ENCODE measurements around the gene PRR23C. TPM values are rescaled to one million over a fixed set of nuclear protein-coding genes. Genes with fewer than 3 reads are reported as not detected.
"Not testable (repeated sequence)": the region's sequence is repeated elsewhere in the genome, so short reads cannot be mapped to it uniquely, and the experiment has no call there.

PRR23C gene
- total RNA-seq = not detected

GRCh38 chr3:139044366-139045210 lies at the start of gene PRR23C:
Gene PRR23C, minus strand, starts transcription at chr3:139044892. Its CDS starts 272 bp downstream, at chr3:139044620.
- POLR2A ChIA-PET = no interaction called here
- Mint-ChIP-seq H3K4me3 (no peak within 1 kb of the TSS), H3K36me3 (no peaks in the 10 kb centered on the region), H3K27ac (no peak within 1 kb of the TSS), H3K4me1 (no peaks in the 10 kb centered on the region), H3K9me3 (peaks cover 9% of the 10 kb centered on the region), H3K27me3 (peaks cover 2% of the 10 kb centered on the region)
- ATAC-seq (ENCODE audit: low read depth) (no peak), DNase-seq (no peak)

GRCh38 chr3:139093840-139094239 lies 49.1 kb upstream of the PRR23C start:
- Mint-ChIP-seq H3K36me3 (no peaks in the 10 kb centered on the region), H3K4me1 (no peaks in the 10 kb centered on the region), H3K27me3 (peaks cover 4% of the 10 kb centered on the region), H3K9me3 (peaks cover 3% of the 10 kb centered on the region), H3K27ac (no peak overlapping the region), H3K4me3 (no peak overlapping the region)
- POLR2A ChIA-PET = no interaction called here
- no peak for DNase-seq
- ATAC-seq (ENCODE audit: low read depth) = no peak

GRCh38 chr3:139088462-139089324 lies 44.0 kb upstream of the PRR23C start:
- Mint-ChIP-seq H3K9me3 (peaks cover 3% of the 10 kb centered on the region), H3K36me3 (no peaks in the 10 kb centered on the region), H3K27ac (no peak overlapping the region), H3K4me3 (no peak overlapping the region), H3K4me1 (no peaks in the 10 kb centered on the region), H3K27me3 (peaks cover 6% of the 10 kb centered on the region)
- DNase-seq = no peak
- ATAC-seq (ENCODE audit: low read depth) = no peak
- POLR2A ChIA-PET = no interaction called here

- peaks cover 3% of the 10 kb centered on the region for H3K9me3 Mint-ChIP-seq
- POLR2A ChIA-PET = no interaction called here
- H3K36me3 Mint-ChIP-seq = no peaks in the 10 kb centered on the region
- no peak overlapping the region for H3K27ac Mint-ChIP-seq
- DNase-seq (no peak), ATAC-seq (ENCODE audit: low read depth) (no peak)
- no peaks in the 10 kb centered on the region for H3K4me1 Mint-ChIP-seq
- H3K27me3 Mint-ChIP-seq = peaks cover 9% of the 10 kb centered on the region
- H3K4me3 Mint-ChIP-seq = no peak overlapping the region
These were observed 42.9 kb upstream of the PRR23C start for GRCh38 chr3:139087621-139088020.

- Mint-ChIP-seq H3K27me3 (peaks cover 9% of the 10 kb centered on the region), H3K4me3 (no peak overlapping the region), H3K4me1 (no peaks in the 10 kb centered on the region), H3K27ac (no peak overlapping the region), H3K9me3 (no peaks in the 10 kb centered on the region), H3K36me3 (no peaks in the 10 kb centered on the region)
- DNase-seq (no peak), ATAC-seq (ENCODE audit: low read depth) (no peak)
- POLR2A ChIA-PET = interaction anchor here (1.0 kb wide), 1 partner anchor 828 kb away, joined by 3 read pairs; no protein-coding TSS in a partner anchor
These were observed 39.5 kb upstream of the PRR23C start for GRCh38 chr3:139084176-139084575.

GRCh38 chr3:139074565-139075115 lies 29.9 kb upstream of the PRR23C start:
- POLR2A ChIA-PET = no interaction called here

GRCh38 chr3:139062918-139063317 lies 18.2 kb upstream of the PRR23C start:
- Mint-ChIP-seq H3K36me3 (no peaks in the 10 kb centered on the region), H3K4me1 (no peaks in the 10 kb centered on the region), H3K27ac (no peak overlapping the region), H3K27me3 (no peaks in the 10 kb centered on the region), H3K4me3 (no peak overlapping the region), H3K9me3 (peaks cover 3% of the 10 kb centered on the region)
- DNase-seq = no peak
- POLR2A ChIA-PET = no interaction called here
- no peak for ATAC-seq (ENCODE audit: low read depth)

More at GRCh38 chr3:139074565-139075115, 29.9 kb upstream of the PRR23C start:
- no peak overlapping the region for H3K4me3 Mint-ChIP-seq
- peaks cover 17% of the 10 kb centered on the region for H3K9me3 Mint-ChIP-seq
- H3K36me3 Mint-ChIP-seq = no peaks in the 10 kb centered on the region
- no peak for DNase-seq
- H3K27me3 Mint-ChIP-seq = peaks cover 2% of the 10 kb centered on the region
- no peak for ATAC-seq (ENCODE audit: low read depth)
- no peak overlapping the region for H3K27ac Mint-ChIP-seq
- peaks cover 3% of the 10 kb centered on the region for H3K4me1 Mint-ChIP-seq

- ATAC-seq (ENCODE audit: low read depth) = no peak
These were observed 8.3 kb upstream of the PRR23C start for GRCh38 chr3:139052802-139053600.

GRCh38 chr3:139043554-139044365 lies 932 bp downstream of the PRR23C start:
- H3K9me3 Mint-ChIP-seq = peaks cover 6% of the 10 kb centered on the region
- no peak for DNase-seq

More at GRCh38 chr3:139052802-139053600, 8.3 kb upstream of the PRR23C start:
- H3K9me3 Mint-ChIP-seq = peaks cover 13% of the 10 kb centered on the region
- H3K36me3 Mint-ChIP-seq = no peaks in the 10 kb centered on the region
- H3K27ac Mint-ChIP-seq = no peak overlapping the region
- no peak overlapping the region for H3K4me3 Mint-ChIP-seq
- no peaks in the 10 kb centered on the region for H3K27me3 Mint-ChIP-seq
- no peaks in the 10 kb centered on the region for H3K4me1 Mint-ChIP-seq
- DNase-seq = no peak
- POLR2A ChIA-PET = no interaction called here

GRCh38 chr3:139037478-139037877 lies 7.2 kb downstream of the PRR23C start:
- no peak for ATAC-seq (ENCODE audit: low read depth)
- Mint-ChIP-seq H3K36me3 (no peaks in the 10 kb centered on the region), H3K4me3 (no peak overlapping the region), H3K9me3 (peaks cover 2% of the 10 kb centered on the region), H3K27ac (no peak overlapping the region), H3K4me1 (no peaks in the 10 kb centered on the region), H3K27me3 (peaks cover 3% of the 10 kb centered on the region)
- DNase-seq = no peak
- POLR2A ChIA-PET = no interaction called here

More at GRCh38 chr3:139043554-139044365, 932 bp downstream of the PRR23C start:
- Mint-ChIP-seq H3K36me3 (no peaks in the 10 kb centered on the region), H3K4me3 (no peak overlapping the region), H3K4me1 (no peaks in the 10 kb centered on the region), H3K27me3 (peaks cover 5% of the 10 kb centered on the region), H3K27ac (no peak overlapping the region)
- no peak for ATAC-seq (ENCODE audit: low read depth)
- POLR2A ChIA-PET = no interaction called here

- no peak for ATAC-seq (ENCODE audit: low read depth)
- Mint-ChIP-seq H3K4me1 (no peaks in the 10 kb centered on the region), H3K9me3 (peaks cover 9% of the 10 kb centered on the region), H3K4me3 (no peak overlapping the region), H3K27me3 (no peaks in the 10 kb centered on the region), H3K27ac (no peak overlapping the region), H3K36me3 (peaks cover 3% of the 10 kb centered on the region)
- POLR2A ChIA-PET = no interaction called here
- no peak for DNase-seq
These were observed 12.2 kb downstream of the PRR23C start for GRCh38 chr3:139032326-139033002.

GRCh38 chr3:139030576-139030975 lies 14.1 kb downstream of the PRR23C start:
- H3K27me3 Mint-ChIP-seq; DNase-seq; H3K27ac Mint-ChIP-seq; H3K9me3 Mint-ChIP-seq; H3K36me3 Mint-ChIP-seq; H3K4me1 Mint-ChIP-seq; ATAC-seq (ENCODE audit: low read depth); H3K4me3 Mint-ChIP-seq; POLR2A ChIA-PET: not testable (repeated sequence)

All from activated naive CD8-positive, alpha-beta T cell treated with anti-CD3 and anti-CD28 coated beads, Interleukin-2, amount 10 ng/mL, durations not matched to agents 7 days and 5 days (primary cell).